ENCODE data around the gene CEP290.

DNA sequence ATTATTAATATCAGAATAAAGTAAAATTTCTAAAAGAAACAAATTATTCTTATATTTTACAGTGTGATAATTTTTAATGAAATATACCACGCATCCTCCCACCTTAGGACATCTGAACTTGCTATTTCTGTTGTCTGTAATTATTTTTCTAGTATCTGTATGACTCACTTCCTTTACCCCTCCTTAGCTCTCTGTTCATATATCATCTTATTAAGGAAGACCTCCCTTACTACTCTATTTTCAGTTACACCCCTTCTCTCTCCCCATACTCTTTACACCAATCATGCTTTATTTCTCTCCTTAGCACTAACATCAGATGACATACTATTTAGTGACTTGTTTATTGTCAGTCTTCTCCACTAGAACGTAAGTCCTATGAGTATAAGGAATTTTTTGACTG, 78.5 kb downstream of the CEP290 start:
- TF ChIP-seq, protein P1, sequence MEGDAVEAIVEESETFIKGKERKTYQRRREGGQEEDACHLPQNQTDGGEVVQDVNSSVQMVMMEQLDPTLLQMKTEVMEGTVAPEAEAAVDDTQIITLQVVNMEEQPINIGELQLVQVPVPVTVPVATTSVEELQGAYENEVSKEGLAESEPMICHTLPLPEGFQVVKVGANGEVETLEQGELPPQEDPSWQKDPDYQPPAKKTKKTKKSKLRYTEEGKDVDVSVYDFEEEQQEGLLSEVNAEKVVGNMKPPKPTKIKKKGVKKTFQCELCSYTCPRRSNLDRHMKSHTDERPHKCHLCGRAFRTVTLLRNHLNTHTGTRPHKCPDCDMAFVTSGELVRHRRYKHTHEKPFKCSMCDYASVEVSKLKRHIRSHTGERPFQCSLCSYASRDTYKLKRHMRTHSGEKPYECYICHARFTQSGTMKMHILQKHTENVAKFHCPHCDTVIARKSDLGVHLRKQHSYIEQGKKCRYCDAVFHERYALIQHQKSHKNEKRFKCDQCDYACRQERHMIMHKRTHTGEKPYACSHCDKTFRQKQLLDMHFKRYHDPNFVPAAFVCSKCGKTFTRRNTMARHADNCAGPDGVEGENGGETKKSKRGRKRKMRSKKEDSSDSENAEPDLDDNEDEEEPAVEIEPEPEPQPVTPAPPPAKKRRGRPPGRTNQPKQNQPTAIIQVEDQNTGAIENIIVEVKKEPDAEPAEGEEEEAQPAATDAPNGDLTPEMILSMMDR (IDR thresholded peaks at IDR 0.05) = no peak
- TF ChIP-seq POLR2AphosphoS5 (IDR thresholded peaks at IDR 0.05) = no peak
- no peak for TF ChIP-seq POLR2A (IDR thresholded peaks at IDR 0.05)
- no peak for TF ChIP-seq EP300 (IDR thresholded peaks at IDR 0.05)

All from gastroesophageal sphincter (tissue), 3 donors.